ENCODE results near the gene OPA3.

GRCh38 chr19:45499196-45500180 is 85.1 kb downstream of the OPA3 start:
- no peak for TF ChIP-seq EP300 (IDR thresholded peaks at IDR 0.05)
- TF ChIP-seq CTCF (IDR thresholded peaks at IDR 0.05), result no peak

Data from tibial nerve (tissue), 4 donors.